GM12878 (cell line): ENCODE results near the gene MICB. TPM values are rescaled to one million over a fixed set of nuclear protein-coding genes. Genes with fewer than 3 reads are reported as not detected.
"Not testable (repeated sequence)": the region's sequence is repeated elsewhere in the genome, so short reads cannot be mapped to it uniquely, and the experiment has no call there.

Source experiments
- ATAC-seq: fragments of 200-7000 bp; cut with Tn5 transposase; 3 replicates; pipeline ENCODE4 v1.9.1; 2020; ENCODE audit warnings: mild to moderate bottlenecking, moderate library complexity
- BruUV-seq: library from RNA; stranded (reverse); fragments of 400-500 nt; replicated peaks from 2 replicates; lab custom pipeline; 2021; lab: Mats Ljungman, UMichigan
- CTCF ChIA-PET: fragments of 300-600 bp; sonication (Branson Sonifier 250); formaldehyde crosslinking; extraction: SDS; loops from one replicate; lab custom pipeline; 2021; ENCODE audit warnings: inconsistent platforms; lab: Yijun Ruan, JAX
- POLR2A ChIA-PET: fragments of 350-600 bp; formaldehyde crosslinking; extraction: SDS; loops from one replicate; lab custom pipeline; 2021; ENCODE audit warnings: inconsistent platforms; lab: Charles Lee
- RAD21 ChIA-PET: fragments of 300-600 bp; sonication (Branson Sonifier 250); formaldehyde crosslinking; loops from one replicate; lab custom pipeline; 2023; ENCODE audit warnings: antibody characterized with exemption; ENCODE audit not compliant: unreplicated experiment; lab: Charles Lee
- SMC1A ChIA-PET: fragments of 300-600 bp; sonication (Branson Sonifier 250); formaldehyde crosslinking; loops from one replicate; lab custom pipeline; 2023; ENCODE audit not compliant: unreplicated experiment, uncharacterized antibody; lab: Charles Lee
- DNase-seq: peaks from one replicate; pipeline ENCODE4 v3.0.0-alpha.2; 2011; ENCODE audit warnings: low read depth, low spot score
- FAIRE-seq: peaks from 3 replicates; lab custom pipeline; 2011; peaks lifted over from hg19 to GRCh38; lab: Jason Lieb, UNC
- H2AFZ ChIP-seq: 2 replicates; pipeline ENCODE4 v1.6.0; 2011; ENCODE audit warnings: low read depth, low read length, control low read depth; ENCODE audit not compliant: control insufficient read depth
- H3K27ac ChIP-seq: 2 replicates; pipeline ENCODE4 v1.5.1; 2011; ENCODE audit warnings: control low read depth; ENCODE audit not compliant: control insufficient read depth, insufficient read depth
- H3K27me3 ChIP-seq, 2 experiments: replicated peaks in 1 of 2; 2 replicates each; pipeline versions ENCODE4 v1.6.0 to v1.6.1; 2011; ENCODE audit warnings: low read length in 1 of 2; ENCODE audit not compliant: control insufficient read depth in 2 of 2, insufficient read depth in 2 of 2
- H3K36me3 ChIP-seq, 2 experiments: 2 replicates each; pipeline ENCODE4 v1.5.1; 2011; ENCODE audit warnings: low read length in 1 of 2; ENCODE audit not compliant: control insufficient read depth in 2 of 2, insufficient read depth in 2 of 2
- H3K4me1 ChIP-seq: 2 replicates; pipeline ENCODE4 v1.6.1; 2011; ENCODE audit warnings: mild to moderate bottlenecking, low read length, moderate library complexity, mixed read lengths; ENCODE audit not compliant: control insufficient read depth, insufficient read depth
- H3K4me2 ChIP-seq: 2 replicates; pipeline ENCODE4 v1.6.0; 2011; ENCODE audit warnings: control low read depth; ENCODE audit not compliant: control insufficient read depth, insufficient read depth
- H3K4me3 ChIP-seq: fragments of 200-600 bp; sonication (generic); 2 replicates; pipeline ENCODE4 v1.5.1; 2016
- H3K79me2 ChIP-seq: 2 replicates; pipeline ENCODE4 v1.6.0; 2011; ENCODE audit warnings: low read length; ENCODE audit not compliant: control insufficient read depth, insufficient read depth
- H3K9ac ChIP-seq: 2 replicates; pipeline ENCODE4 v1.8.0; 2011; ENCODE audit warnings: low read length, control low read depth, mixed read lengths; ENCODE audit not compliant: control insufficient read depth, insufficient read depth
- H3K9me3 ChIP-seq: replicated peaks from 3 replicates; pipeline ENCODE4 v1.5.1; 2011; ENCODE audit warnings: mild to moderate bottlenecking, low read length; ENCODE audit not compliant: control insufficient read depth, insufficient read depth
- H4K20me1 ChIP-seq: 2 replicates; pipeline ENCODE4 v1.6.0; 2011; ENCODE audit not compliant: control insufficient read depth, insufficient read depth
- EGR1 ChIP-seq, 2 experiments: IDR thresholded peaks; 1 replicate in 1 of 2; 2 replicates in 1 of 2; pipeline ENCODE4 v1.6.1; 2011 to 2012; ENCODE audit warnings: low read depth in 2 of 2, low read length in 2 of 2, borderline replicate concordance in 1 of 2, mild to moderate bottlenecking in 1 of 2, moderate library complexity in 1 of 2
- GABPA ChIP-seq: IDR thresholded peaks from 2 replicates; pipeline ENCODE4 v1.6.1; 2014; ENCODE audit warnings: antibody characterized with exemption, low read depth, mild to moderate bottlenecking, inconsistent platforms
- JUNB ChIP-seq: IDR thresholded peaks from 2 replicates; pipeline ENCODE4 v1.6.1; 2016; ENCODE audit warnings: antibody characterized with exemption, mild to moderate bottlenecking
- PAX5 ChIP-seq: IDR thresholded peaks from 2 replicates; pipeline ENCODE4 v1.6.1; 2011; ENCODE audit warnings: low read depth, low read length, borderline replicate concordance
- PBX3 ChIP-seq: IDR thresholded peaks from 2 replicates; pipeline ENCODE4 v1.6.1; 2011; ENCODE audit warnings: mild to moderate bottlenecking, low read depth, low read length, moderate library complexity; ENCODE audit not compliant: insufficient replicate concordance
- POU2F2 ChIP-seq: IDR thresholded peaks from 3 replicates; pipeline ENCODE4 v1.6.1; 2011; ENCODE audit warnings: low read depth, mild to moderate bottlenecking, low read length, borderline replicate concordance
- SMAD1 ChIP-seq: fragments of 450-650 bp; IDR thresholded peaks from 2 replicates; pipeline ENCODE4 v1.6.1; 2018; ENCODE audit warnings: mild to moderate bottlenecking, low read depth; ENCODE audit not compliant: partially characterized antibody
- SREBF1 ChIP-seq: IDR thresholded peaks from 2 replicates; pipeline ENCODE4 v1.6.1; 2012; ENCODE audit warnings: mild to moderate bottlenecking, low read length
- SREBF2 ChIP-seq: IDR thresholded peaks from 2 replicates; pipeline ENCODE4 v1.6.1; 2012; ENCODE audit warnings: mild to moderate bottlenecking, low read length
- TCF12 ChIP-seq: IDR thresholded peaks from 2 replicates; pipeline ENCODE4 v1.6.1; 2011; ENCODE audit warnings: low read depth, mild to moderate bottlenecking, low read length
- WGBS: methylation state at CpG from one replicate; pipeline ENCODE4 v1.1.6; 2016; ENCODE audit warnings: low lambda C conversion rate; ENCODE audit not compliant: insufficient replicate concordance, insufficient coverage; ENCODE audit errors: missing lambda C conversion rate; 5-methylcytosine and 5-hydroxymethylcytosine counted together
- in situ Hi-C: fragments of 300-500 bp; cut with MboI; formaldehyde crosslinking; loops from 9 replicates; pipeline ENCODE4 v1.14.3; 2018; ENCODE audit warnings: mixed read lengths
- intact Hi-C: fragments of 100-400 bp; cut with micrococcal nuclease; formaldehyde crosslinking; loops from one replicate; pipeline ENCODE4 v1.14.2; 2022; ENCODE audit not compliant: unreplicated experiment
- polyA plus RNA-seq, 11 experiments: library from polyadenylated mRNA; depleted of rRNA in 4 of 11; unstranded in 6 of 11; stranded (reverse) in 5 of 11; fragments of >200 nt; fragmentation: Nextera tagmentation in 4 of 11; fragmentation: Illumina TruSeq in 1 of 11; extraction: Ambion mirVana in 4 of 11; extraction: Trizol in 1 of 11; gene quantifications; 1 replicate in 1 of 11; 2 replicates in 10 of 11; pipeline versions ENCODE4 v1.2.1 to v1.2.3, GENCODE V29; 2011 to 2016; ENCODE audit warnings: inconsistent platforms in 2 of 11, missing spikeins in 2 of 11, low read depth in 1 of 11
- total RNA-seq, 4 experiments: library from RNA; depleted of rRNA in 3 of 4; stranded (reverse); fragments of >200 nt in 3 of 4; fragmentation: Illumina TruSeq in 1 of 4; extraction: Trizol in 1 of 4; gene quantifications; 2 replicates each; pipeline versions ENCODE4 v1.2.1 to v1.2.3, GENCODE V29; 2013 to 2021

MICB gene
- total and polyA plus RNA-seq, 10 of the 15 experiments (the other 5 are each of a cell fraction or from before 2014, with no cell fraction given), result 9.0 to 37.1 (median 17.8) TPM

- no TSS peak for BruUV-seq
- CTCF ChIA-PET, result no interaction called here
Observed at GRCh38 chr6:31453259-31453658, 44.7 kb upstream of the MICB start.

GRCh38 chr6:31459864-31460263, 38.1 kb upstream of the MICB start:
- H4K20me1 ChIP-seq, H3K4me3 ChIP-seq, H3K9ac ChIP-seq, H3K4me2 ChIP-seq, H3K36me3 ChIP-seq, ATAC-seq, H3K4me1 ChIP-seq, SMC1A ChIA-PET, RAD21 ChIA-PET, POLR2A ChIA-PET, H3K9me3 ChIP-seq, BruUV-seq, in situ Hi-C loops, H2AFZ ChIP-seq, intact Hi-C loops, FAIRE-seq, H3K27ac ChIP-seq, DNase-seq, CTCF ChIA-PET, H3K27me3 ChIP-seq: not testable (repeated sequence)
- 64% methylated on average over 5 of the region's 5 CpGs for WGBS
- H3K79me2 ChIP-seq, result peaks cover 24% of the 10 kb centered on the region

More at GRCh38 chr6:31453259-31453658, 44.7 kb upstream of the MICB start:
- POLR2A ChIA-PET, result no interaction called here
- intact Hi-C loops, result no loop called here
- WGBS, result 3% methylated on average over 2 of the region's 2 CpGs
- Histone ChIP-seq H2AFZ (no peak overlapping the region), H3K4me1 (no peaks in the 10 kb centered on the region), H3K4me2 (no peak overlapping the region), H3K79me2 (no peaks in the 10 kb centered on the region), H4K20me1 (no peaks in the 10 kb centered on the region), H3K36me3 (no peaks in the 10 kb centered on the region), H3K9me3 (peaks cover 4% of the 10 kb centered on the region), H3K27me3 (no peaks in the 10 kb centered on the region; a peak in 3 of 4 replicates), H3K27ac (no peak overlapping the region), H3K9ac (no peak overlapping the region), H3K4me3 (no peak overlapping the region)
- in situ Hi-C loops, result no loop called here
- RAD21 ChIA-PET, result no interaction called here
- FAIRE-seq (no peak), DNase-seq (no peak), ATAC-seq (no peak; the same call in 1 of the 3 replicates)
- TF ChIP-seq EGR1 (IDR thresholded peaks at IDR 0.05; ENCODE audit: borderline replicate concordance in 1 of 2, low read depth in 2 of 2, low read length in 2 of 2) (no peak), PAX5 (no peak), SREBF1 (no peak), GABPA (no peak), JUNB (no peak), POU2F2 (no peak), PBX3 (no peak), SREBF2 (no peak), TCF12 (no peak), SMAD1 (no peak)
- SMC1A ChIA-PET, result no interaction called here
